NCI-H446 treated with DMSO at 0.1 percent for 48 hours (cell line): Measurements from ENCODE around the gene MYL11.
"Not testable (repeated sequence)": the region's sequence is repeated elsewhere in the genome, so short reads cannot be mapped to it uniquely, and the experiment has no call there.

Experiments
- DNase-seq: peaks from one replicate; lab custom pipeline; 2025; lab: John Stamatoyannopoulos, UW

MYL11 gene, protein sequence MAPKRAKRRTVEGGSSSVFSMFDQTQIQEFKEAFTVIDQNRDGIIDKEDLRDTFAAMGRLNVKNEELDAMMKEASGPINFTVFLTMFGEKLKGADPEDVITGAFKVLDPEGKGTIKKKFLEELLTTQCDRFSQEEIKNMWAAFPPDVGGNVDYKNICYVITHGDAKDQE

DNA sequence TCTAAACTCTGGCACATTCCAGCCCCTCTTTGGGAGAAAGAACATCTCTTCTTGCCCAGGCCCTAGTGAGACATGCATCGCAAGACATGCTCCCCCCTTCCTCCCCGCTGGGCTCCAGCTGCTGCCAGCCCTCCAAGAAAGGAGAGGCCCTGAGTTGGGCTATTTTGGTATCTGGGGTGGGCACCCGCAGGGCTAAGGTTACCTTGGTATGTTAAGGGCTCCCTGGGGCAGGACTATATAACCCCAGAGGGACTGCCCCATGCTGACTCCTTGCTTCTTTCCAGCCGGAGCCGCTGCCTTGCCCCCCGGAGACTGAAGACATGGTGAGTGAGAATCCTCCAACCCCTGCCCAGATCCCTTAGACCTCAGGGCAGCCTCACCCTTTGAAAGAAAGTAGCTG lies at the start of gene MYL11:
Gene MYL11 (plus strand): TSS at position 265 of the 400 bp plus-strand sequence. CDS start 56 bp downstream, at position 321.
- no peak for DNase-seq

DNA sequence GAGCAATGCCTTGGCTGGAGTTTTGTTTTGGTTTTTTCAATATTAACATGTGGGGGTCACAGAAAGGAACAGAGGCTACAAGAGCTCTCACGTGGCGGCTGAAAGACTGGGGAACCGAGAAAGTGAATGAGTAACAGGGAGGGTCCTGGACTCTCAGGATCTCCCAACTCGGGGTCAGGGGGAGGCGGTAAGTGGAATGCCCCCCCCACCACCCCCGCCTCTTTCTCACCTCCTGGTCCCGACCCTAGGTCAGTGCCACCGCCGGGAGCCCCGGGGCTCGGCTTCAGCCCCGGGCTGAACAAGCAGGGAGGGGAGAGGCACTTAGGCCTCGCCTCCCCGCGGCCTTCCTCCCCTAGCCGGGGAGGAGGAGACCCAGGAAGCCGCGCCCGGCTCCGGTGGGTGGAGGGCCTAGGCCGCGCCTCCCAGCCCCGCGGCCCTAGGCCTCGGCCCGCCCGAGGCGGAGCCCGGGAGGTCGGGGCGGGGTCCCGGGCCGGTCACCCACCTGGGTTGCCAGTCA lies 40.1 kb upstream of the MYL11 start:
- DNase-seq, result peak; percentile 38

DNA sequence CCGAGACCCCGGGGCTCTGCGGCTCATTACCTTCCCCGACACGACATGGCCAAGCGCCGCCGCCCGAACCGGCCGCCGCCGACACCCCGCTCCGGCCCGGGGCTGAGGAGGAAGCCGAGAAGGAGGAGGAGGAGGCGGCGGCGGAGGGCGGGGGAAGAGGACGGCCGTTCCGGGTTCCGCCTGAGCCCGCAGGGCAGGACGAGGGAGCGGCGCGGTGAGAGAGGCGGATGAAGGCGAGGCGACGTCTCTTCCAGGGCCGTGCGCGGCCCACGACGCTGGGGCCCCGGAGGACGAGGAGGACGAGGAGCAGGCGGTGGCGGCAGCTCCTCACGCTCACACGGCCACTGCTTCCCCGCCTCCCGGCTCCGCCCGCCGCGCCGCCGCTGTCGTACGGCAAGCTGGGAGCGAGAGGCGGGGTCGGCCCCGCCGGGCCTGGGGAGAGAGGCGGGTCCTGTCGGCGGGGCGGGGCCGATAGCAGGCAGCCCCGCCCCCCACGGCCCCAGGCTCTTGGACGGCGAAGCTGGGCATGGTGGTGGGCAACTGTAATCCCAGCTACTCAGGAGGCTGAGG lies 39.5 kb upstream of the MYL11 start:
- peak; percentile 36 for DNase-seq

DNA sequence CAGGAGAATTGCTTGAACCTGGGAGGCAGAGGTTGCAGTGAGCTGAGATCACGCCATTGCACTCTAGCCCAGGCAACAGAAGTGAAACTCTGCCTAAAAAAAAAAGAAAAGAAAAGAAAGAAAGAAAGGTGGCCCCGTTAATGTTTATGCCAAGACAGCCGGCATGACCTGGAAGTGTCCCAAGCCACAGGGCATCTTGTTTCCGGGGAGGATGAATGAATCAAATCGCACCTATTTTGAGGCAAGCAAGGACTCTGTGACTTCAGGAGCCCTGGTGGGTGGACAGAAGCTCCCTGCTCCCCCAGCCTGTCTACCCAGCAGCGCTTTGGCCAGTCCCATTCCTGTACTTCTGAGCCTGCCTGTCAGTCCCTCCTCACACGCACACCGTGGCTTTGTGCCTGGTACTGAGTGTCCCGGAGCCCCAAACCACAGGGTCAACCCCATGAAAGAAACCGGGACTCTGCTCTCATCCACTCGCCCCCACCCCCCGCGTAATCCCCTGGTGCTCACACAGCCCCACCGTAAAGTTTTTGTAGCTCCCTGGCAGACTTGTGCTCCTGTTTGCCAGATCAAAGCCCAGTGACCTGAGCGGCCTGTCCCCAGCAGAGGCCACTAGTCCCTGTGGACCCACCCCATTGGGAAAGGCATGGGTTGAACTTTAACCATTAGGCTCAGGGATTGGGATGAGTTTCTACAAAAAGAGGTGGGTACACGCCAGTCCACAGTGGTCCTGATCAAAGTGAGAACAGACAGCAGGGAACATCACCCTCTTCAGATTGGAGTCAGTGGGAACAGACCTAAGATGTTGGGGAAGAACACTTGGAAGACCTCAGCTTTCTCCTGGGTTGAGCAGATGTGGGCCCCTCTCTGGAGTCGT lies 38.8 kb upstream of the MYL11 start:
- DNase-seq, result no peak

DNA sequence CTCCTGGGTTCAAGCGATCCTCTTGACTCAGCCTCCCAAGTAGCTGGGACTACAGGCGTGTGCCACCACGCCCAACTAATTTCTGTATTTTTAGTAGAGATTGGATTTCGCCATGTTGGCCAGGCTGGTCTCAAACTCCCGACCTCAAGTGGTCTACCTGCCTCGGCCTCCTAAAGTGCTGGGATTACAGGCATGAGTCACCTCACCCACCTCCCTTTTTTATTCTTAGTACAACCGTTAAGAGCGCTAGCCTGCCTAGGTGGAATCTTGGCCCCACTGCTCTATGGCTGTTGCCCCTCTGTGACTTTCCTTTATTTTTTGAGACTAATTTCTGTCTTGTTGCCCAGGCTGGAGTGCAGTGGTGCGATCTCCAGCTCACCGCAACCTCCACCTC lies 36.6 kb upstream of the MYL11 start:
- DNase-seq, result not testable (repeated sequence)

DNA sequence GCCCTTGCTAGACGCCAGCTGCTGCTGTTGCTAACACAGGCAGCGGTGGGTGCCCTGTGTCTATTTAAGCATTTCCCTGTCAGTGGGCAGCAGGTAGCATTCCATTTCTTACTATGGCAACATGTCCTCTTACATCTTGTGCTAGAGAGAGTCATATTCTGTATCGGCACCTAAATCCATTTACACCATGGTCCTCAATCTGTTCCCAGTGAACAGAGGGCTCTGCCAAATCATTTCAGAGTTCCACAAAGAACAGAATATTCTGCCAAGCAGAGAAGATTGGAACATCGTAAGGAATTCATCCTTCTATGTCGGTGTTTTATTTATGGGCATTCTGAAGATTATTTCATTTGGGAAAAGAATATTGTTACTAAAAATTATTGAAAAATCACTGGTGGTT lies 35.9 kb upstream of the MYL11 start:
- DNase-seq, result not testable (repeated sequence)

DNA sequence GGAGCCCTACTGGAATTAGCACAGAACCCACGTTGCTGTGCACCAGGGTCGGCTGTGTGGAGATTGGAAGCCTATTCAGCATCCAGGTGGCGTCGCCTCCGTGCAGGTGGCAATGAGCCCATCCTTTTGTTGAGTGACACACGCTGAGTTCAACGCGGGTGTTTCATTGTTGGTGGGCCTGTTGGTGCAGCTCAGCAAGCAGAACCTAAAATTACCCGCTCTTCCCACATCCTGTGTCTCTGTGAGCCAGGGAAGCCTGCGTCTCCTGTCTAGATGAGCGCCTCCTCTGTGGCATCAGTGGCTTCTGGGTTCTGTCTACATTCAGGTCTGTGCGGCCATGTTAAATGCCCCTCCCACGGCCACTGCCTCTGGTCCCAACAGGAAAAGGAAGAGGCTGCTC lies 34.0 kb upstream of the MYL11 start:
- DNase-seq, result no peak

DNA sequence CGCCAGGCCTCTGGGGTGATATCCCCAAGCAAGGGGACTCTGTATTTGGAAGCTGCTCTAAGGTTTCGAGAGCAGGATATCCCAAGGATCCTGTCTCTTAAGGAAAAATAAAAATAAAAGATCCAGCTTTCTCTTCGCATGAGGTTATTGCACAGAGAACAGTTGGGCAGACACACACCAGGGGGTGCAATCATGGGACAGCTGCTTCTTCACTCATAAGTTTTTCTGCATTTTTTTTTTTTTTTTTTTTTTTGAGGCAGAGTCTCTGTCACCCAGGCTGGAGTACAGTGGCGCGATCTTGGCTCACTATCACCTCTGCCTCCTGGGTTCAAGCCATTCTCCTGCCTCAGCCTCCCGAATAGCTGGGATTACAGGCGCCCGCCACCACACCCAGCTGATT lies 32.6 kb upstream of the MYL11 start:
- DNase-seq, result not testable (repeated sequence)

DNA sequence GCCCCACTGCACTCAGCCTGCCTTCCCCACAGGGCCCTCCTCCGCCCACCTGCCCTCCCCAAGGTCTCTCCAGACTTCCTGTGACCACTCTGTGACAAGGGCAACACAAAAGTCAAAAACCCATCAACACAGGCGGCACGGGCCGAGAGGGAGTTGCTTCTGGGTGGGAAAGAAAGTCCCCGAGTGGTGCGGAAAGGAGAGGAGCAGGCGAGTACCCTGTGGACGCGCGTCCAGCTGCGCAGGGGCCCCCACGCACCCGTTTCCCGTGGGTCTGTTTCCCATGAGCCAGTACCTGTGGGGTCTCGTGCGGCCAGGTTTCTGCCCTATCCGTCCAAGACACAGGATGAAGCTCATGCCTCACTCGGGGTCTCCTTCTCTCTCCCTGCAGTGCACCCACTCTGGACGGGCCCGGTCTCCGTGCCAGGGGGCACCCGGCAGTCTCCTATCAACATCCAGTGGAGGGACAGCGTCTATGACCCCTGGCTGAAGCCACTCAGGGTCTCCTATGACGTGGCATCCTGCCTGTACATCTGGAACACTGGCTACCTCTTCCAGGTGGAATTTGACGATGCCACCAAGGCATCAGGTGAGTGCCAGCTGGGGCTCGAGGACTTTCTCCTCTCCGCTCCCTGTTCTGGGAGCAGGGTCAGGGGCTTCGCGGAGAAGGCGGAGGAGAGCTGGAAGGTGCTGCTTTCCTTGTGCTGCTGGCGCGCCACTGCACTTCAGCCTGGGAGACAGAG lies 31.7 kb upstream of the MYL11 start:
- DNase-seq, result no peak

DNA sequence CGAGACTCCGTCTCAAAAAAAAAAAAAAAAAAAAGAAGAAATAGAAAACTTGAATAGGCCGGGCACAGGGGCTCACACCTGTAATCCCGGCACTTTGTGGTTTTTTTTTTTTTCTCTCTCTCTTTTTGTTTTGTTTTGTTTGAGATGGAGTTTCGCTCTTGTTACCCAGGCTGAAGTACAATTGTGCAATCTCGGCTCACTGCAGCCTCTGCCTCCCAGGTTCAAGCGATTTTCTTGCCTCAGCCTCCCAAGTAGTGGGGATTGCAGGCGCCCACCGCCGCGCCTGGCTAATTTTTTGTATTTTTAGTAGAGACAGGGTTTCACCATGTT lies 31.1 kb upstream of the MYL11 start:
- DNase-seq, result not testable (repeated sequence)

DNA sequence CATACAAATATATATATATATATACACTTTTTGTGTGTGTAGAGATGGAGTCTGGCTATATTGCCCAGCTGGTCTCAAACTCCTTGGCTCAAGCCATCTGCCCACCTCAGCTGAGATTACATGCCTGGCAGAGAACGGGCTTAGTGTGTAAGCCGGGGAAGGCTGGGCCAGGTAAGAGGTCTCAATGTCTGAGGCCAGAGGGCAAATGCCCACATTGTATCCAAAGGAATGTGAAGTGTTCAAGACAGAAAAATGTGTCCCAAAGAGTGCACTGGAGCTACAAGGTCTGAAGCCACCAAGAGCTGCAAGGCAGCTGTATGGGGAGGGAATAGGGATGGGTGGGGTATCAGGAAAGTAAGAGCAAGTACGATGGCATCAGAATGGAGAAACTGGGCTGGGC lies 28.3 kb upstream of the MYL11 start:
- no peak for DNase-seq

DNA sequence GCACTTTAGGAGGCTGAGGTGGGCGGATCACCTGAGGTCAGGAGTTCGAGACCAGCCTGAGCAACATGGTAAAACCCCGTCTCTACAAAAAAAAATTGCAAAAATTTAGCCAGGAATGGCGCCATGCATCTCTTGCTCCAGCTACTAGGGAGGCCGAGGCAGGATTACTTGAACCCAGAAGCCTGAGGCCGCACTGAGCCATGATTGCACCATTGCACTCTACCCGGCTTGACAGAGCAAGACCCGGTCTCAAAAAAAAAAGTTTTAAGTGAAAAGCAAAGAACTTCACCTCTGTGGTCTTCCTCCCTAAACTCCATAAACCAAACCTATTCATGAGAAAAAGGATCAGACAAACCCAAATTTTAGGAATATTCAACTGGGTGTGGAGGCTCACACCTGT lies 26.5 kb upstream of the MYL11 start:
- DNase-seq, result no peak

DNA sequence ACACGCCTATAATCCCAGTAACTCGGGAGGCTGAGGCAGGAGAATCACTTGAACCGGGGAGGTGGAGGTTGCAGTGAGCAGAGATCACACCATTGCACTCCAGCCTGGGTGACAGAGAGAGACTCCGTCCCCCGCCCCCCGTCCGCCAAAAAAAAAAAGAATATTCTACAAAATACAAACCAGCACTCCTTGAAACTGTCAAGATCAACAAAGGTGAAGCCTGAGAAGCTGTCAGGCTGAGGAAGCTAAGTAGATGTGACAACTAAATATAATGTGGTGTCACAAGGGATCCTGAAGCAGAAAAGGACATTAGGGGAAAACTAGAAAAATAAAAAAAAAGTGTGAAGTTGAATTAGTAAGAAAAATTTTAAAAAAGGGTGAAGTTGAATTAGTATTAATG lies 25.7 kb upstream of the MYL11 start:
- DNase-seq, result no peak

DNA sequence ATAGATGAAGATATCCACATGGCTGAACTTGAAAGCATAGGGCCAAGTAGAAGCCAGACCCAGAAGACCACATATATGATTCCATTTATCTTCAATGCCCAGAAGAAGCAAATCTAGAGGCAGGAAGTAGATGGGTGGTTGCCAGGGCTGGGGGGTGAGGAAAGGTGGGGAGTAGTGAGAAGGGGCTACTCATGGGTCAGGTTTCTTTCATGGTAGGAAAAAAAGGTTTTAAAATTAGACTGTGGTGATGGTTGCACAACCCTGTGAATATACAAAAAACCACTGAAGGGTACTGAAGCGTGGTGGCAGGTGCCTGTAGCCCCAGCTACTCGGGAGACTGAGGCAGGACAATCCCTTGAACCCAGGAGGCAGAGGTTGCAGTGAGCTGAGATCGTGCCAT lies 24.9 kb upstream of the MYL11 start:
- no peak for DNase-seq

DNA sequence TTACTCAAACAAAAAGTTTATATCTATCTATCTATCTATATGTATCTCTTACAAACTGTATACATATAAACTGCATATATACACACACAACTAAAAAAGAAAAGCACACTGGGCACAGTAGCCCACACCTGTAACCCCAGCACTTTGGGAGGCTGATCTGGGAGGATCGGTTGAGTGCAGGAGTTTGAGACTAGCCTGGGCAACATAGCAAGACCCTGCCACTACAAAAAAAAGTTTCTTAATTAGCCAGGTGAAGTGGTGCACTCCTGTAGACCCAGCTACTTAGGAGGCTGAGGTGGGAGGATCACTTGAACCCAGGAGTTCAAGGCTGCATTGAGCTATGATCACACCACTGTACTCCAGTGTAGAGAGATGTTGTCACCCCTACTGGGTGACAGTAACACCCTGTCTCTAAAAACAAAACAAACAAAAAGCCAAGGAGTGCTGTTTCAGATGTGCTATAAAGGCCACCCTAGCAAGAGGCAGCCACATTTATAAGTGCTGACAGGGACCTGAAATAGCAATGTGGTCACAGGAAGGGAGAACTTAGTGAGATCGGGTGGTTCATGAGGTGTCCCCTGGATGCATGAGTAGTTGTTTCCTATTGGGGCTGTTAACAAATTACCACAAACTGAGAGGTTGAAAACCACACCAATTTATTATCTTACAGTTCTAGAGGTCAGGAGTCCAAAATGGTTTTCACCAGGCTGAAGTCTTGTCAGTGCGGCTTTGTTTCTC lies 24.3 kb upstream of the MYL11 start:
- no peak for DNase-seq

DNA sequence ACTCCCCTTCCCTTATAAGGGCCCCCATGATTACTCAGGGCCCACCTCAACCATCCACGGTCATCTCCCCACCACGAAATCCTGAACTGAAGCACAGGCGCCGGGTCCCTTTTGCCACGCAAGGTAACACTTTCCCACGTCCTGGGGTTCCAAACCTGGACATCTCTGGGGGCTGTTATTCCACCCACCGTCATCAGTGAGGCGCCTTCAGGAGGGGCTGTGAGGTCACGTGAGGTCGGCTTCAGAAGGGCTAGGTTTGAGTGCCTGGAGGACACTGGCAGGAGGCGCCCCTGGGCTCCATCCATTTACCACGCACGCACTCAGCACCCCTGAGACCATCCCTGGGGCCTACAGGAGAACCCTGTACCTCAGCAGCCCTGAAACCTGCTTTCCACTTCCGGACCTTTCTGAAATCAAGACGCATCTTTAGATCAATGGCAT lies 23.6 kb upstream of the MYL11 start:
- DNase-seq, result no peak

DNA sequence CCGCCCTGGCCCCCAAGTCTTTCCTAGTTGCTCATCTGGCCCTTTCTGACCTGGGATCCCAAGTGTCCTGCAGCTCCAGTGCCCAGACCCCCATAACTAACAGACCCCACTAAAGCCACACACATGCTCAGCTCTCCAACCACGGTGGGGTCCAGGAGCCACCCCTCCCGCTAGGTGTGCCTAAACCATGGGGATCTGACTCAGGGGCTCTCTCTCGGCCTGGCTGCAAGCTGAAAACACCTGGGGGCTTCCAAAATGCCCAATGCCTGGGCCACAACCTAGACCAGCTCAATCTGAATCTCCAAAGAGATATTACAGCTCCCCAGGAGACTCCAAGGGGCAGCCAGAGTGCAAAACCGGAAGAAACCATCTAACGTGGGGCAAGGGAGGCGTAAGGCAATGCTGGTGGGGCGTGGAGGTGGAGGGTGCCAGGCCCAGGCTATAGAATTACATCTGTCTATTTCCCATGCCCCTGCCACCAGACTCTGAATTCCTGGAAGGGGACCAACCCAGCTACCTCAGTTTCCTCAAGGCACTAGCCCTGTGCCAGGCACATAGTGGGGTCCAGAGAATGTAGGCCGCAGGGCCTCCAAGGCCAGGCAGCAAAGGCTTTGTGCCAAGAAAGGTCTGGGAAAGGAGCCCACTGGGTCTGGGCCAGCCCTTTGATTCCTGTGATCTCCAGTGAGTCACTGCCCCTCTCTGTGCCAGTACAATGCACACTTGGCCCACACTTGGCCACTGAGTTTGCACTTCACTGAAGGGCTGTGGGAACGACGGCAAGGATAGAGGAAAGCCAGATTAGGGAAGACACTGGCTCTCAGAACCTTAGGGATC lies 22.8 kb upstream of the MYL11 start:
- peak; percentile 81 for DNase-seq

DNA sequence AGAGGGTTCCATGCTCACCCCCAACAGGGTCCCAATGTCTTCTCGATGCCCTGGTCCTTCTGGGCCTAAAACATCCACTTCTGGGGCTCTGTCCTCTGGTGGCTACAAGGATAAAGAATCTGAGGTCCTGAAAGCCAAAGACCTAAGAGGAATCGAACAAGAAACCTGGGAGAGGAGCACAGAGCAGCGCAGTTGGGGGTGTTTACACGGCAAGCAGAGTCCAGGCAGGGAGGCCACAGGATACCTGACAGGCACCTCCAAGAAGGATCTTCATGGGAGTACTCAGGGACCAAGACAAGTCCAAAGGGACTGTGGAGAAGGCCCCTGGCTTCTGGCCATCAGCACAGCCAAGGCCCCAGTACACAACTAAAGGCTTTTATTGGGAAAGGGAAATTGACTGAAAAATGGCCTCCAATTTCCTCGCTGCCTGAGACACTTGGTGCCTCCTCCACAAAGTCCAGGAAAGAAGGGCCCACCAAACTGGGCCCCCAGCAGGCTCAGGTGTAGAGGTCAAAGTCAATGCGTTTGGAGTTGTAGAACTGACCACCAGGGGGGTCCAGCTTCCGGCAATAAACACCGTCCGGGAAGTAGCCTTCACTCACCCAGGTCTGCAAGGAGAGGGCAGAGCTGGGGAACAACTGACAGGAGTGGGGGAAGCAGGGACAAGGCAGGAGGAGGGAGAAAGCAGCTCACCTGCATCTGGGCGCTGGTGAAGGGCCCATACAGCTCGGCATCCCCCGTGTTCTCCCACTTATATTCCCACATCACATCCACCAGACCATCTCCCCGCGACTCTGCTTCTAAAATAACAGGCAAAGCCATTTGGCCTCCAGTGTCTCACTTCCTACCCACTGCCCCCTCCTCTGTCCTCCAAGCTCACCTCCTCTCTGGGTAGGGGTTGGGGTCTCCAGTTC lies 21.9 kb upstream of the MYL11 start:
- no peak for DNase-seq

DNA sequence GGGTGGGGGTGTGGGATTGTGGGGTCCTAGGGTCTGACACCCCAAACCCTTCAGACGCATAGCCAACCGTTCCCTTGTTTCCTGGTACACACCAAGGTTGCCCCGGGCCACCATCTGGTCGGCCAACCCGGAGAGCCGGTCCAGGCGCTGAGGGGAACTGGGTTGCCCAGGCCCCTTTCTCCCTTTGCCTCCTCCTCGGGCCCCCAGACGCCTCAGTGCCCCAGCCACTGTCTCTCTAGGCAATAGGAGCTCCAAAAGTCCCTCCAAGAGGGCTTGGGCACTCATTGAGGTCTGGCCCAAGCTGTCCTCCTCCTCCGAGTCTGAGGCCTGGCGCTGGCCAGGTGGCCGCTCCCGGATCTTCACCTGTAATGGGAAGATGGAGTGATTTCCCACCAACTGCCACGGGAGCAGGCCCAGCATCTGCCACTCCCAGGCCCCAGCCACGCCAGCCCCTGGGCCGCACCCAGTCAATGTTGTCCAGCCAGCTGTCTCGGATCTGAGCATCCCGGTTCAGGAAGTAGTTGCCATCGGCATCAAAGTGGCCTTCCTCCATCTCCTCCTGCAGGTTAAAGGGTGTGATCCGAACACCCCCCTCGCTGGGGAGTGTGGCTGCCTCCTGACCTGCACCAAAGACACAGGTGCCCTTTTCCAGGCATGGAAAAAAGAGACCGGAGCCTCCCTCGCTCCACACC lies 21.0 kb upstream of the MYL11 start:
- no peak for DNase-seq
